ENCODE results near the gene OR5AL1.
"Not testable (repeated sequence)": the region's sequence is repeated elsewhere in the genome, so short reads cannot be mapped to it uniquely, and the experiment has no call there.

The OR5AL1 gene

DNA sequence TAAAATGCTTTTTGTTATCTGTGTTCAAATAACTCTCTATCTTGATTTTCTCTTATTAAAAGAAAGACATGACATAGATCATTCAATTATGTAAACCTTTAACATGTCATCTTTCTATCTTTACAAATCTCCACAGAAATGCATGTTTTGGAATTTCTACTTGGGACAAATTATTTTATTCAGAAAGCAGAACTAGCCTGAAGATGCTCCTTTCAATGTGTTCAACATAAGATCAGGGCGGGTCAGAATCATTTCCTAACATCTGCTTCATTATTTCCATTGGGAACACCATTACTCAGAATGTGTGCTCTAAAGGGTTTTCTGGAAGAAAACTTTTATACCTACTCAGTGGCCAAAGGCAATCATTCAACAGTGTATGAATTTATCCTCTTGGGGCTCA is at the start of gene OR5AL1:
TSS of gene OR5AL1 (plus strand) at position 301 of the 400 bp plus-strand sequence.
- no peak for DNase-seq (ENCODE audit: low spot score)

DNA sequence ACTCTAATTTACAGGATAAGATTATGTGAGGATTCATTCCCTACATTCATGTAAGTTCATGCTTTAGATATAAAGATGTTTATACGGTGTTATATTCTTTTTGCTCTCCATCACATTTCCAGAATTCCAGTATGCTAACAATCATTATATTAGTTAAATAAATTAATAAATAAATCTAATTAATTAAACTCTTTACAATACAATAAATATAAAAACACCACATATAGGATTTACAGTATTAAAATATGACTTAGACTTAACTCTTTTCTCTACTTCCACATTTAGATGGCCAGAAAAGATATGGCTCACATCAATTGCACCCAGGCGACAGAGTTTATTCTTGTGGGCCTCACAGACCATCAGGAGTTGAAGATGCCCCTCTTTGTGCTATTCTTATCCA is 37.2 kb upstream of the OR5AL1 start, which contains the start of gene OR8U1:
TSS of gene OR8U1 (plus strand) at position 301 of the 400 bp plus-strand sequence. CDS start at position 301, 0 bp downstream.
- DNase-seq (ENCODE audit: low spot score), result no peak

DNA sequence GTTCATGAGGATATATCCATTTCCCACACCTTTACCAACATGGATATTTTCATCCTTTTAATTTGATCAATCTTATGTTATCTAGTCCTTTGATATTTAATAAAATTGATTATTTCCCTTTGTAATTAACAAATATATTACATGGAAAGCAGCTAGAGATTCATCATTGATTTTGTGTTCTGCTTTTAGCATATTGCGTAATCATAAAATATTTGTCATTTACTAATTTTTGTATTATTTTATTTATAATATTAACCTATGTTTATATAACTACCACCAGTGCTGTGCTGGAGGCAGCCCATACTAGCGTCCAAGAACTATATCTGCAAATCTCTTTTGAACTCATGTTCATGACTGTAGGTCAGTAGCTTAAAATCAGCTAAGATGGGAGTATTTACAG is 32.4 kb upstream of the OR5AL1 start:
- DNase-seq (ENCODE audit: low spot score), result no peak

DNA sequence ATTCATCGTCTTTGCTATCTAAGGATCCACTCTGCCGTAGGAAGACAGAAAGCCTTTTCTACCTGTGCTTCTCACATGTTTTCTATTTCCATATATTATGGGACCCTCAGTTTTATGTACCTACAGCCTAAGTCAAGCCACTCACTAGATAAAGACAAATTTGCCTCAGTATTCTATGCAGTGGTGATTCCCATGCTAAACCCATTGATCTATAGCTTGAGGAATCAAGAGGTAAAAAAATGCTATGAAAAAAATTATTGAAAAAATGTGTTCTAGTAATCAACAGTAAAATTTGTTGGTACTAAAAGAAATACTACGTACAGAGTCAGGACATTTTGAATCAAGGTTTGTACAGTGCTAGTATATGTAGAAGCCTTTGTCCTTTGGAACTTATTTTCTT is 18.1 kb upstream of the OR5AL1 start:
- no peak for DNase-seq (ENCODE audit: low spot score)

DNA sequence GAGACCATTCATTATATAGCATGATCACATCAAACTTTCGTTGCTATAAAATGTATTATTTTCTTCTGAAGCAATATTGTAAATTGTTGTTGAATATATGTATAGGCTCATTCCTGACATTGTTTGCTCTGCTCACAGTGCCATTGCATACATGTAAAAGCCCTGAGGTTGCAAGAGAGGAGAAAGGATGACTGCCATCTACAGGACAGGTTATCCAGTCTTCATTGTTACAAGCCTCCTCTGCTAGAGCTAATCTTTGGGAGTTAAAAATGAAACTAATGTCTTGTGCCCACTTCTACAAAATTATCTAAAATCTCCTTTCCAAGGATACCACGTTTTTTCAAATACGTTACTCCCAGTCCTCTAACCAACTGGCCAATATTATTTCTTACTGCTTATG is 16.4 kb upstream of the OR5AL1 start:
- DNase-seq (ENCODE audit: low spot score), result no peak

DNA sequence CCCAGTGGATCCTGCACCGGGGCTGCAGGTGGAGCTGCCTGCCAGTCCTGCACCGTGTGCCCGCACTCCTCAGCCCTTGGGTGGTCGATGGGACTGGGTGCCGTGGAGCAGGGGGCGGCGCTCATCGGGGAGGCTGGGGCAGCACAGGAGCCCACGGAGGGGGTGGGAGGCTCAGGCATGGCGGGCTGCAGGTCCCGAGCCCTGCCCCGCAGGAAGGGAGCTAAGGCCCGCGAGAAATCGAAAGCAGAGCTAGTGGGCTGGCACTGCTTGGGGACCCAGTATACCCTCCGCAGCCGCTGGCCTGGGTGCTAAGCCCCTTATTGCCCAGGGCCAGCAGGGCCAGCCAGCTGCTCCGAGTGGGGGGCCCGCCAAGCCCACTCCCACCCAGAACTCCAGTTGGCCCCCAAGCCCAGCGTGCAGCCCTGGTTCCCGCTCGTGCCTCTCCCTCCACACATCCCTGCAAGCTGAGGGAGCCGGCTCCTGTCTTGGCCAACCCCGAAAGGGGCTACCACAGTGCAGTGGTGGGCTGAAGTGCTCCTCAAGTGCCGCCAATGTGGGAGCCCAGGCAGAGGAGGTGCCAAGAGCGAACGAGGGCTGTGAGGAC is 10.5 kb upstream of the OR5AL1 start:
- DNase-seq (ENCODE audit: low spot score), result not testable (repeated sequence)

DNA sequence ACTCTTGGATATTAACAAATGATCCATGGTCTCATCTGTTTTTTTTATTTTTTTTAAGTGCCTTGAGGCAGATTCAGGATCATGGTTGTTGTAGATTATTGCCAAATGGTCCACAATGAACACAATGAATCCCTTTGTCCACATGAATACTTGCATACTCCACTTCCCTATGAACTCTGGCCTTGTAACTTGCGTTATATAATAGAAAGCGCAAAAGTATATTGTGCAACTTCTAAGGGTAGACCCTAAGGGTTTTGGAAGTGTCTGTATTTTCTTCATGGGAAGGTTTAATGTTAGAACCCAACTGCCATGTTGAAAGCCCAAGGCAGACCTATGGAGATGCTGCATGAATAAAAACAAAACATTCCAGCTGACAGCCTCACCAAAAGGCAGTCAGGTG is 8.1 kb upstream of the OR5AL1 start:
- no peak for DNase-seq (ENCODE audit: low spot score)

DNA sequence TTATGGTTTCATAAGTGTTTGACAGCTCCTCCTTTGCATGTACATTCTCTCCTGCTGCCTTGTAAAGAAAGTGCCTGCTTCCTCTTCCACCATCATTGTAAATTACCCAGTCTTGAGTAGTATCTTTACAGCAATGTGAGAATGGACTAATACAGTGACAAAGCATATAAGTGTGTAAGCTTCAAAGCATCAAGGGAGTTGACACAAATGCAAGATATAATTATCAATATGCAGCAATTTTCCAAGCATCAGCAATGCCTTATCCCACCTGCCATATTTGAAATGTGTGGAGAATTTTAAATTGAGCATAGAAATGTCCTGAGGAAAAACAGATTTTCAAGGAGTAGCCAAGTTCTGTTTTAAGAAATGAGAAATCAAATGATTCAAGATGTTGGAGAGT is 1.7 kb upstream of the OR5AL1 start:
- DNase-seq (ENCODE audit: low spot score), result no peak

DNA sequence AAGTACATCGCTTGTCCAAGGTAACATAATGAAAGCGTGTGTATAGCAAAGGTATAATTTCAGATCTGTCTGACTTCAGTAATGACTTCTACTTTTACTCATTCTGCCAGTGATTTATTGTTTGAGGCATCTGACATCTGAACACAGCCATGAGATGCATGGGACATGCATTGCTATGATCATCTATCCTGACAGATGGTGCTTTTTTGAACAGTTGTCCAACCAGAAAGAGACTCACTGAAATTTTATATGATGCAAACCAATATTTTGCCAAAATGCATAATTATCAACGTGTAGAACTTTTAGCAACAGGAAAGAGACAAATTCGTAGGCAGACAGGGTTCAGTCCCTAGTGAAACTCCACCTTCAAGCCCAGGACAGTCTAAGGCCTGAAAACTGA is 41.0 kb downstream of the OR5AL1 start:
- no peak for DNase-seq (ENCODE audit: low spot score)

DNA sequence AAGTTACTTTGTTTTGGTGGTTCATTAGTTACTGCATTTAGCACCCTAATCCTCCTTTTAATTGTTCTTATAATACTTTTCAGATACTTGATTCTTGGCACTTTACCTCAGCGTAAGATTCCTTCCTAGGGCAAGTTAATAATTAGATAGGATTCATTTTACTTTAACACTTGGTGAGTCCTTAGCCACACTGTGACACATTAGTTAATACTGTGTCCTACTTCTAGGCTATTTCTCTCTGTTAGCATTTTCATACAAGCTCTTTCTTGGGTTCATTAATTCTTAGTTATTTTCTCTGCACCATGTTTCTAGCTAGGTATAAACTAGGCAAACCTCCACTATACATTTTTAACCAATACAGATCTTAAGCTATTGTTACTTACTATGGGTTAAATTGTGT is 44.6 kb downstream of the OR5AL1 start:
- DNase-seq (ENCODE audit: low spot score), result no peak

Measured in GM03348 (cell line).